ENCODE results near the gene VMA21.

DNA sequence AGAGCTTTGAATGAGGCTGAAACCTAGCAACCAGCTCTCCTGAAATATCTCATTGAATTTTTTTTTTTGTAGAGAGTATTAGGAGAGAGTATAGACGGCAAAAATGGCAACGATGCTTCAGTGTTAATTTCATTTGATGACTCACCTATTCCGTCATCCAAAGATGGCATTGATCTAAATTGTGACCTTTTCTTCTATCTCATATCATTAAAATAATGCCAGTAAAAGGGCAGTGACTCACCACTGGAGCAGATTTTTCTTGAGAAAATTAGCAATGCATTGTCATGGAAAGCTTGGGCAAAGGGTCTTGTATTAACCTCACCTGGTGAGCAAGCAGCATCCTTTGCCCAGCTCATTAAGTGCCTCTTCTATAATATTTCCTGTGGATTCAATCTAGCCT, 19.6 kb downstream of the VMA21 start:
- TF ChIP-seq, protein P1, sequence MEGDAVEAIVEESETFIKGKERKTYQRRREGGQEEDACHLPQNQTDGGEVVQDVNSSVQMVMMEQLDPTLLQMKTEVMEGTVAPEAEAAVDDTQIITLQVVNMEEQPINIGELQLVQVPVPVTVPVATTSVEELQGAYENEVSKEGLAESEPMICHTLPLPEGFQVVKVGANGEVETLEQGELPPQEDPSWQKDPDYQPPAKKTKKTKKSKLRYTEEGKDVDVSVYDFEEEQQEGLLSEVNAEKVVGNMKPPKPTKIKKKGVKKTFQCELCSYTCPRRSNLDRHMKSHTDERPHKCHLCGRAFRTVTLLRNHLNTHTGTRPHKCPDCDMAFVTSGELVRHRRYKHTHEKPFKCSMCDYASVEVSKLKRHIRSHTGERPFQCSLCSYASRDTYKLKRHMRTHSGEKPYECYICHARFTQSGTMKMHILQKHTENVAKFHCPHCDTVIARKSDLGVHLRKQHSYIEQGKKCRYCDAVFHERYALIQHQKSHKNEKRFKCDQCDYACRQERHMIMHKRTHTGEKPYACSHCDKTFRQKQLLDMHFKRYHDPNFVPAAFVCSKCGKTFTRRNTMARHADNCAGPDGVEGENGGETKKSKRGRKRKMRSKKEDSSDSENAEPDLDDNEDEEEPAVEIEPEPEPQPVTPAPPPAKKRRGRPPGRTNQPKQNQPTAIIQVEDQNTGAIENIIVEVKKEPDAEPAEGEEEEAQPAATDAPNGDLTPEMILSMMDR (conservative IDR thresholded peaks at IDR 0.05; ENCODE audit: low read length) = no peak
- TF ChIP-seq EZH2phosphoT487 (IDR thresholded peaks at IDR 0.05; ENCODE audit: borderline replicate concordance, low read depth, low read length) = no peak
